Activated CD4-positive, alpha-beta T cell treated with anti-CD3 and anti-CD28 coated beads for 1 hour (primary cell): ENCODE results near the gene RSF1.
"Not testable (repeated sequence)": the region's sequence is repeated elsewhere in the genome, so short reads cannot be mapped to it uniquely, and the experiment has no call there.

Source experiments
- DNase-seq: peaks from one replicate; pipeline ENCODE4 v3.0.0-alpha.2; 2020

Gene RSF1

DNA sequence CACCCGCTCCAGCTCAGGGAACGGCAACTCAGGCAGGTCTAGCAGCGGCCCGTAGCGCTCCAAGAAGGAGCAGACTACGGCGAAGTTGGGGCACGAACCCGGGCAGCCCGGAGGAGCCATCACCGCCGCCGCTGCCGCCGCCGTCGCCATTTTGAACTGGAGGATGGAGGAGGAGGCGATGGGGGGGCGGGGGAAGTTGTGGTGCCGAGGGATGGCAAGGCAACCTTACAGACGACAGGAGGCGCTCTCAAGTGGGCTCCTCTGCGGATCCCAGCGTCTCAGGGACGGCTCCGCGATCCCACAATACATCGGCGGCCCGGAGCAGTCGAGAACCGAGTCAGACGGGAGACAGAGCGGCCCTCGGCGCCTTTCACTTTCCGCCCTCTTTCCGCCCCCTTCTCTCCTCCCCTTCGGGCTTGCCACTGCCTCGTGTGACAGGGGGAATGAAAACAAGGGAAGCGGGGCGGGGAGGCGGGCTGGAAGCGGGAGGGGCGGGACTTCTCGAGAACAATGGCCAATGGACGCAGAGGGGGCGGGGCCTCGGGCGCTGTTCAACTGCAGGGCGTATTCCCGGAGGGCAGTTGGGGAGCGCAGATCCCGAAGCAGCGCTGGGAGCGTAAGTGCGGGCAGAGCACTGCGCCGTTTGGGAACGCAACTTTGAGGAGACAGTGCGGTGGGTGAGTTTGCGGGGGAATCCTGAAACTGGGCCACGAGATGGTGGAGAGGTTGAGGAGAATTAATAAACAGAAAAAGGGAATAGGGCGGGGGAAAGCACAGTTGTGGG is at the start of gene RSF1, which contains the start of gene AAMDC:
Gene RSF1, minus strand, starts transcription at position 158 of the 784 bp plus-strand sequence. Its CDS starts 8 bp downstream, at position 150.
Gene AAMDC, plus strand, starts transcription at position 580 of the 784 bp plus-strand sequence. CDS start 21,353 bp downstream, outside the sequence.
- peak; percentile 93 for DNase-seq

GRCh38 chr11:77868744-77869143 is 48.2 kb upstream of the RSF1 start:
- DNase-seq, result no peak

DNA sequence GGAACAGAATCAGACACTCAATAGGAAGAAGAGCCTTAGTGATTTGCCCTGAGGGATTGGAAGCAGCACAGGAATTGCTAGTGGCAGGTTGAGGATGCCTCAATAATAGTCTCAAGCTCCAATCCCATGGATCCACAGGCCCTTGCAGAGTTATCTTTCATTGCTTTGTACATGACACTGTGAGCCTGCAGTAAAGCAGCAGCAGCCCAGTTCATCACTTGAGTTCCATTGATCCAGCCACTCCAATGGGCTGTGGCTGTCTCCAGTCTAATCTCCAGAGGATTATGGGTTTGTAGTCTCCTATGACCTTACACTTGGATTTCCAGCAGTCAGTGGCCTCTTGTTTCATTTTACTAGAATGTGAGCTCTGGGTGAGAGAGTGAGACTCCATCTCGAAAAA is 45.8 kb upstream of the RSF1 start:
- no peak for DNase-seq

DNA sequence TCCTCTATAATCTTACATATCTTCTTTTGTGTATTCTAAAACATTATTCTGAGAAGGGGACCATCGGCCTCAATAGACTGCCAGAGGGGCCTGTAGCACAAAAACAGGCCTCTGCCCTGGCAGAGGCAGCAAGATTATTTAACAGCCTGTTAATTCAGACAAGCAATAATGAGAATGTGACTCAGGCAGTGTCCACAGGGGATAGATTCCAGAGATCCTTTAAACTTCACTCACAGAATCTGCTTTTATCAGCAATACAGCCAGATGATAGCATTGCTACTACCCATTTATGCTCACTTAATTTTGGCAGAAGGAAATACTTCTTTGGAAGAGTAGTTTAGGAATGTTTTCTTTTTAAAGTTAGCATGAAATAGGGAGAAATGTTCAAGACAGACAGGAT is 45.3 kb upstream of the RSF1 start:
- no peak for DNase-seq

DNA sequence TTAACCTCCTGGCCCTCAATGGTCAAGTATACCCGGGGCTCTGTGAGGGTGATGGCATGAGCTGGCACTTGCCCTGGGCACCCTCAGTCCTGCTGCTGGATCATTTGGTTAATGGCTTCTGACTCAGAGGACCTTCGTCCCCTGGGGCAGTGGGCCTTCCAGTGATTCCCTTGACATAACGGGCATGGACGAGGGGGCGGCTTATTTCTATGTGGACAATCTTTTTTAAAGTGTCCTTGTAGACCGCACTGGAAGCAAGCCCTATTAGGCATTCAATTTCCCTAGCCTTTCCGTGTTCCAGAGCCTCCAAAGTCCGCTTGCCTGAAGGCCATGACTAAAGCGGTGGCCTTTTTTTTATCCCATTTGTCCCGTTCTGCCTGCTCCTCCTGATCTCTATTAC is 40.9 kb upstream of the RSF1 start:
- not testable (repeated sequence) for DNase-seq

DNA sequence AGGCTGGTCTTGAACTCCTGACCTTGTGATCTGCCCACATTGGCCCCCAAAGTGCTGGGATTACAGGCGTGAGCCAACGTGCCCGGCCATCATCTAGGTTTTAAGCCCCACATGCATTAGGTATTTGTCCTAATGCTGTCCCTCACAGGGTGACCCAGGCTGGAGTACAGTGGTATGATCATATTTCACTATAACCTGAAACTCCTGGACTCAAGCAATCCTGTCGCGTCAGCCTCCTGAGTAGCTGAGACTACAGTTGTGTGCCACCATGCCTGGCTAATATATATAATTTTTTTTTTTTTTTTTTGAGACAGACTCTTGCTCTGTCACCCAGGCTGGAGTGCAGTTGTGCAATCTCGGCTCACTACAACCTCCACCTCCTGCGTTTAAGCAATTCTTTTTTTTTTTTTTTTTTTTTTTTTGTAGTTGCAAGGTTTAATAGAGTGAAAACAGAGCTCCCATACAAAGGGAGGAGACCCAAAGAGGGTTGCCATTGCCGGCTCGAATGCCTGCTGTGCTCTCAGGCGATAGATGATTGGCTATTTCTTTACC is 37.5 kb upstream of the RSF1 start:
- not testable (repeated sequence) for DNase-seq

- no peak for DNase-seq
Observed at GRCh38 chr11:77854838-77855237, 34.3 kb upstream of the RSF1 start.

DNA sequence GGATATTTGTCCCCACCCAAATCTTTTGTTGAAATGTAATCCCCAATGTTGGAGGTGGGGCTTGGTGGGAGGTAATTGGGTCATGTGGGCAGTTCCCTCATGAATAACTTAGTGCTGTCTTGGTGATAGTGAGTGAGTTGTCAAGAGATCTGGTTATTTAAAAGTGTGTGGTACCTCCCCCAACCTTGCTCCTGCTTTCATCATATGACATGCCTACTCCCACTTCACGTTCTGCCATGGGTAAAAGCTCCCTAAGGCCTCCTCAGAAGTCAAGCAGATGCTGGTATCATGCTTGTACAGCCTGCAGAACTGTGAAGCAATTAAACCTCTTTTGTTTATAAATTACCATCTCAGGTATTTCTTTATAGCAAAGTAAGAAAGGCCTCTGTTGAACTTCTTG is 31.0 kb upstream of the RSF1 start:
- DNase-seq, result no peak

DNA sequence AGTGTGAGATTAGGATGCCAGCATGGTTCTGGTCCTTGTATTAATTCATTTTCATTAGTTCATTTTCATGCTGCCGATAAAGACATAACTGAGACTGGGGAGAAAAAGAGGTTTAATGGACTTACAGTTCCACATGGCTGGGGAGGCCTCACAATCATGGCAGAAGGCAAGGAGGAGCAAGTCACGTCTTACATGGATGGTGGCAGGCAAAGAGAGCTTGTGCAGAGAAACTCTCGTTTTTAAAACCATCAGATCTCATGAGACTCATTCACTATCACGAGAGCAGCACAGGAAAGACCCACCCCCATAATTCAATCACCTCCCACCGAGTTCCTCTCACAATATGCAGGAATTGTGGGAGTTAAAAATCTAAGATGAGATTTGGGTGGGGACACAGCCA is 23.2 kb upstream of the RSF1 start:
- not testable (repeated sequence) for DNase-seq

- no peak for DNase-seq
Observed at GRCh38 chr11:77842441-77843121, 22.1 kb upstream of the RSF1 start.

DNA sequence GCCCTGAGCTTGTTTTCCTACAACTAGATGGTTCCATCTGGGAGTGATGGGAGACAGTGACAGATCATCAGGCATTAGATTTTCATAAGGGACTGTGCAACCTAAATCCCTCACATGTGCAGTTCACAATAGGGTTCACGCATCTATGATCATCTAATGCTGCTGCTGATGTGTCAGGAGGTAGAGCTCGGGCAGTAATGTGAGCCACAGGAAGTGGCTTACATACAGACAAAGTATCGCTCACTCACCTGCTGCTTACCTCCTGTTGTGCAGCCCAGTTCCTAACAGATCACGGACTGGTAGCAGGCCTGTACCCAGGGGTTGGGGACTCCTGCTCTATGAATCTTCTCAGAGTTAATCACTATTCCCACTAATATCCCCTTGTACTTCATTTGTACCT is 12.8 kb upstream of the RSF1 start:
- DNase-seq, result no peak

DNA sequence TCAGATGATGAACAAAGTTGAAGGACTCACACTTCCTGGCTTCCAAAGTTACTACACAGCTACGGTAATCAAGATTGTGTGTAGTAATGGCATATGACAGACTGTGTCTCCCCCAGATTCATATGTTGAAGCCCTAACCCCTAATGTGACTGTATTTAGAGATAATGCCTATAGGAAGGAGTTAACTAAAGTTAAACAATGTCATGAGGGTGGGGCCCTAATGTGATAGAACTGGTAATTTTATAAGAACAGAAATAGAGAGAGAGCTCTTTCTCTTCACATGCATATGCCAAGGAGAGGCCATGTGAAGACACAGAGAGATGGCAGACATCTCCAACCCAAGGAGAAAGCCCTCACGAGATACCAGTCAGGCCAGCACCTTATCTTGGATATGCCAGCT is 8.4 kb upstream of the RSF1 start:
- DNase-seq, result no peak

GRCh38 chr11:77823775-77824174 is 3.3 kb upstream of the RSF1 start:
- no peak for DNase-seq

GRCh38 chr11:77822126-77822525 is 1.6 kb upstream of the RSF1 start:
- not testable (repeated sequence) for DNase-seq

- DNase-seq, result no peak
Observed at GRCh38 chr11:77821349-77821851, 878 bp upstream of the RSF1 start.

GRCh38 chr11:77819921-77820564 is 479 bp downstream of the RSF1 start:
- DNase-seq, result peak; percentile 25

GRCh38 chr11:77819411-77819920 is 1.1 kb downstream of the RSF1 start:
- peak; percentile 77 for DNase-seq

DNA sequence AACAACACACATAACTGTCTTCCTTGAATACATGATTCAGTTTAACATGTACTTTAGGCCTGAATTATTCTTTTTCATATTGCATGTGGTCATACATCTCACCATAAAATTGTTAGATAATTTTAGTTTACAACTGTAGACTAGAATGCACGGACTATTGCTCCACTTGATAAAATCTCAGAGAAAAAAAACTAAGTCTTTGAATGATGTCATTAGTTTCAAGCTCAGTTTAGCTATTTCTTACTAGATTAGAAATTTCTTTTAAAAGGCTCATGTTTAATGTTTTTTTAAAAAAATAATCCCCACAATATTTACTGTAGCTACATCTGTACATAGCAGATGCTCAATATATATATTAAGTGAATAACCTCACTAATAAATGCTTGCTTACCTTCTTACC is 5.1 kb downstream of the RSF1 start:
- no peak for DNase-seq

DNA sequence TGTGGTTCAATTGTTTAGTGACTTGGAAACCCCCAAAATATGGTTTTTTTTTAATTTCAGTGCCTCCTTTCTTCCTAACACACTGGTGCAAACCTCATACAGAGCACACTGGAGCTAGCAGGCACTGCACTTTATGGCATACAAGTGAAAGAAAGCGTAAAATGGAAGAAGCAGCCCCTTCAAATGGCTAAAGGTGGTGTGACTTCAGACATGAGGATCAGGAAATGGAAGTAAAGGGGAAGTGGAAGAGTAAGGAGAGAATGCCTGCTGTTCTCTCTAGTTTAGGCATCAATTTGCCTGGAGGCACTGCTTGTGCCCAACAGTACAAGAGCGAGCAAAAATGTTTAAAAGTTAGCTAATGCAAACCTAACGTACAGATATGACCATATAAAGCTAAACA is 5.7 kb downstream of the RSF1 start:
- no peak for DNase-seq

DNA sequence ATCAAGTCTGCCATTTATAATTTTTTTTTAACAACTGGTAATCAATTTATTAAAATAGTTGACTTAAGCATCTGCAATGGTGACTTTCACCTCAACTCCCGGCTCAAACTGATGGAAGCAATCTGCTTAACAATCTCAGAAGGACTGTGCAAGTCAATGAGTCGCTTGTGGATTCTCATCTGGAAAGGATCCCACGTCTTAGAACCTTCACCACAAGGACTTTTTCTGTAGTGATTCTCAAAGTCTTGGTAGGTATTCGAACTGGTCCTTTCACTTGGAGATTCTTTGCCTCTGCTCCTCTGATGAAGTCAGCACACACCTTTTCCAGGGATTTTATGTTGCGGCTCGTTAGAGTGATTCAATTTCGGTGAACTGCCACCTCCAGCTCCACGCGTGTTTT is 7.3 kb downstream of the RSF1 start:
- DNase-seq, result no peak

GRCh38 chr11:77806993-77807392 is 13.5 kb downstream of the RSF1 start:
- DNase-seq, result no peak

DNA sequence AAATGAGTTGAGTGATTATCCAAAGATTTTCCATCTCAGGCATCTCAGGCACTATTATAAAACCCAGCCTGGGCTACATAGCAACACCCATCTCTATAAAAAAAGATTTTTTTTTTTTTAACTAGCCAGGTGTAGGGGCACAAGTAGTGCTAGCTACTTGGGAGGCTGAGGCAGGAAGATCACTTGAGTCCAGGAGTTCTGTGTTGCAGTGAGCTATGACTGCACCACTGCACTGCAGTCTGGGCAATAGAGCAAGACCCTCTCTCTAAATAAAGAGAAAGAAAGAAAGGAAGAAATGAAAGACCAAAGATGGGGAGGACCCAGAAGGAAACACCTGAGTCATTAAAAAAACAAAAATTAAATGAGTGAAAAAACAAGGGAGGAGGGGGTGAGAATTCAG is 14.1 kb downstream of the RSF1 start:
- DNase-seq, result no peak

GRCh38 chr11:77801477-77801876 is 19.0 kb downstream of the RSF1 start:
- DNase-seq, result no peak
